ENCODE measurements around the gene CST9. TPM values are rescaled to one million over a fixed set of nuclear protein-coding genes. Genes with fewer than 3 reads are reported as not detected.
A peak's percentile ranks its signal among the peaks of the same experiment; 100 is the strongest.

The CST9 gene
- total and polyA plus RNA-seq, 2 of the 13 experiments (the other 11 are each of a cell fraction or from before 2014, with no cell fraction given): 0.07 TPM; not detected in 1

DNA sequence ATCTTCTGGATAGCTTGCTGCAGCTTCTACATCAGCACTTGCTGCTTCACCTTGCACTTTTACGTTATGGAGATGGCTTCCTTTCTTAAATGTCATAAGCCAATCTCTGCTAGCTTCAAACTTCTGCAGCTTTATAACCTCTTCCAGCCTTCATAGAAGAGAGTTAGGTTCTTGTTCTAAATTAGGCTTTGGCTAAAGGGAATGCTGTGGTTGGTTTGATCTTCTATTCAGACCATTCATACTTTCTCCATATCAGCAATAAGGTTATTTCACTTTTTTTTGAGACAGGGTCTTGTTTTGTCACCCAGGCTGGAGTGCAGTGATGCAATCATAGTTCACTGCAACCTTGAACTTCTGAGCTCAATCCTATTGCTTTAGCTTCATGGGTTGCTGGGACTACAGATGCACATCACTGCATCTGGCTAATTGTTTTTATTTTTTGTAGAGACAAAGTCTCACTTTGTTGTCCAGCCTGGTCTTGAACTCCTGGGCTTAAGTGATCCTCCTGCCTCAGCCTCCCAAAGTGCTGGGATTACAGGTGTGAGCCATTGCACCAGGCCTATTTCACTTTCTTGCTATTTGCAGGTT lies 44.2 kb upstream of the CST9 start (continued):
- TF ChIP-seq, protein P1, sequence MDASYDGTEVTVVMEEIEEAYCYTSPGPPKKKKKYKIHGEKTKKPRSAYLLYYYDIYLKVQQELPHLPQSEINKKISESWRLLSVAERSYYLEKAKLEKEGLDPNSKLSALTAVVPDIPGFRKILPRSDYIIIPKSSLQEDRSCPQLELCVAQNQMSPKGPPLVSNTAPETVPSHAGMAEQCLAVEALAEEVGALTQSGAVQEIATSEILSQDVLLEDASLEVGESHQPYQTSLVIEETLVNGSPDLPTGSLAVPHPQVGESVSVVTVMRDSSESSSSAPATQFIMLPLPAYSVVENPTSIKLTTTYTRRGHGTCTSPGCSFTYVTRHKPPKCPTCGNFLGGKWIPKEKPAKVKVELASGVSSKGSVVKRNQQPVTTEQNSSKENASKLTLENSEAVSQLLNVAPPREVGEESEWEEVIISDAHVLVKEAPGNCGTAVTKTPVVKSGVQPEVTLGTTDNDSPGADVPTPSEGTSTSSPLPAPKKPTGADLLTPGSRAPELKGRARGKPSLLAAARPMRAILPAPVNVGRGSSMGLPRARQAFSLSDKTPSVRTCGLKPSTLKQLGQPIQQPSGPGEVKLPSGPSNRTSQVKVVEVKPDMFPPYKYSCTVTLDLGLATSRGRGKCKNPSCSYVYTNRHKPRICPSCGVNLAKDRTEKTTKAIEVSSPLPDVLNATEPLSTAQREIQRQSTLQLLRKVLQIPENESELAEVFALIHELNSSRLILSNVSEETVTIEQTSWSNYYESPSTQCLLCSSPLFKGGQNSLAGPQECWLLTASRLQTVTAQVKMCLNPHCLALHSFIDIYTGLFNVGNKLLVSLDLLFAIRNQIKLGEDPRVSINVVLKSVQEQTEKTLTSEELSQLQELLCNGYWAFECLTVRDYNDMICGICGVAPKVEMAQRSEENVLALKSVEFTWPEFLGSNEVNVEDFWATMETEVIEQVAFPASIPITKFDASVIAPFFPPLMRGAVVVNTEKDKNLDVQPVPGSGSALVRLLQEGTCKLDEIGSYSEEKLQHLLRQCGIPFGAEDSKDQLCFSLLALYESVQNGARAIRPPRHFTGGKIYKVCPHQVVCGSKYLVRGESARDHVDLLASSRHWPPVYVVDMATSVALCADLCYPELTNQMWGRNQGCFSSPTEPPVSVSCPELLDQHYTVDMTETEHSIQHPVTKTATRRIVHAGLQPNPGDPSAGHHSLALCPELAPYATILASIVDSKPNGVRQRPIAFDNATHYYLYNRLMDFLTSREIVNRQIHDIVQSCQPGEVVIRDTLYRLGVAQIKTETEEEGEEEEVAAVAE (CRISPR knock-in tag; IDR thresholded peaks at IDR 0.05; ENCODE audit: borderline replicate concordance): peak; percentile 57; the same call in 1 of the 2 replicates
- TF ChIP-seq KDM6A (CRISPR knock-in tag; IDR thresholded peaks at IDR 0.05; ENCODE audit: low read depth) (0 out of 2 replicates have a peak, but pooled peaks have one; percentile 26), MIER2 (CRISPR knock-in tag; IDR thresholded peaks at IDR 0.05) (0 out of 2 replicates have a peak, but pooled peaks have one; percentile 26), ZNF430 (CRISPR knock-in tag; IDR thresholded peaks at IDR 0.05) (0 out of 2 replicates have a peak, but pooled peaks have one; percentile 47), ZMYM3 (CRISPR knock-in tag; IDR thresholded peaks at IDR 0.05) (peak; percentile 92), KDM1A (CRISPR knock-in tag; IDR thresholded peaks at IDR 0.05) (peak; percentile 42), SOX13 (IDR thresholded peaks at IDR 0.05) (no peak), SOX13 (CRISPR knock-in tag; conservative IDR thresholded peaks at IDR 0.05 in 1 of 2, IDR thresholded peaks at IDR 0.05 in 1 of 2) (peak in 1 of 2 experiments; percentile 81; a peak in 2 of 4 replicates), RARG (CRISPR knock-in tag; IDR thresholded peaks at IDR 0.05; ENCODE audit: low read depth) (no peak), NFIB (CRISPR knock-in tag; IDR thresholded peaks at IDR 0.05; ENCODE audit: borderline replicate concordance) (no peak)
- TF ChIP-seq, protein P2, sequence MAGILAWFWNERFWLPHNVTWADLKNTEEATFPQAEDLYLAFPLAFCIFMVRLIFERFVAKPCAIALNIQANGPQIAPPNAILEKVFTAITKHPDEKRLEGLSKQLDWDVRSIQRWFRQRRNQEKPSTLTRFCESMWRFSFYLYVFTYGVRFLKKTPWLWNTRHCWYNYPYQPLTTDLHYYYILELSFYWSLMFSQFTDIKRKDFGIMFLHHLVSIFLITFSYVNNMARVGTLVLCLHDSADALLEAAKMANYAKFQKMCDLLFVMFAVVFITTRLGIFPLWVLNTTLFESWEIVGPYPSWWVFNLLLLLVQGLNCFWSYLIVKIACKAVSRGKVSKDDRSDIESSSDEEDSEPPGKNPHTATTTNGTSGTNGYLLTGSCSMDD (CRISPR knock-in tag; IDR thresholded peaks at IDR 0.05): no peak
- TF ChIP-seq, protein P3, sequence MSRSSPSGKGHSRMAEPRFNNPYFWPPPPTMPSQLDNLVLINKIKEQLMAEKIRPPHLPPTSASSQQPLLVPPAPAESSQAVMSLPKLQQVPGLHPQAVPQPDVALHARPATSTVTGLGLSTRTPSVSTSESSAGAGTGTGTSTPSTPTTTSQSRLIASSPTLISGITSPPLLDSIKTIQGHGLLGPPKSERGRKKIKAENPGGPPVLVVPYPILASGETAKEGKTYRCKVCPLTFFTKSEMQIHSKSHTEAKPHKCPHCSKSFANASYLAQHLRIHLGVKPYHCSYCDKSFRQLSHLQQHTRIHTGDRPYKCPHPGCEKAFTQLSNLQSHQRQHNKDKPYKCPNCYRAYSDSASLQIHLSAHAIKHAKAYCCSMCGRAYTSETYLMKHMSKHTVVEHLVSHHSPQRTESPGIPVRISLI (CRISPR knock-in tag; IDR thresholded peaks at IDR 0.05; ENCODE audit: borderline replicate concordance): peak; percentile 59; the same call in 1 of the 2 replicates

Measured in HepG2 (cell line).